Adrenal gland (tissue), 12 donors: ENCODE data around the gene NRXN3. TPM values are rescaled to one million over a fixed set of nuclear protein-coding genes. Genes with fewer than 3 reads are reported as not detected.

Experiments
- DNase-seq, 7 donors: peaks; one replicate each; pipeline ENCODE4 v3.0.0-alpha.2; 2019 to 2020
- H3K27ac ChIP-seq, 5 donors: fragments of 200-600 bp; sonication (generic) in 4 of 5; 1 replicate in 3 of 5; 2 replicates in 2 of 5; pipeline versions ENCODE4 v1.5.1 to v1.8.0; 2016 to 2020; ENCODE audit warnings: mild to moderate bottlenecking in 1 of 5
- H3K27me3 ChIP-seq: fragments of 200-600 bp; 2 replicates; pipeline ENCODE4 v1.8.0; 2021
- H3K36me3 ChIP-seq, 2 donors: fragments of 200-600 bp; replicated peaks in 1 of 2; 1 replicate in 1 of 2; 2 replicates in 1 of 2; pipeline versions ENCODE4 v1.5.1 to v1.8.0; 2018 to 2022
- H3K4me1 ChIP-seq, 2 donors: fragments of 200-600 bp; replicated peaks in 1 of 2; 1 replicate in 1 of 2; 2 replicates in 1 of 2; pipeline versions ENCODE4 v1.5.1 to v1.8.0; 2018 to 2021
- H3K4me3 ChIP-seq, 4 donors: fragments of 200-600 bp; sonication (generic) in 3 of 4; one replicate each; pipeline ENCODE4 v1.5.1; 2016 to 2018
- H3K9me3 ChIP-seq, 3 donors: fragments of 200-600 bp; sonication (generic) in 1 of 3; replicated peaks in 1 of 3; 1 replicate in 2 of 3; 2 replicates in 1 of 3; pipeline versions ENCODE4 v1.5.1 to v1.8.0; 2016 to 2021
- CTCF ChIP-seq, 6 experiments: fragments of 450-650 bp in 4 of 6; fragments of 200-600 bp in 2 of 6; sonication (generic) in 1 of 6; IDR thresholded peaks; 1 replicate in 5 of 6; 2 replicates in 1 of 6; pipeline versions ENCODE4 v1.5.1 to v1.8.0; 2016 to 2021; ENCODE audit warnings: antibody characterized with exemption in 6 of 6, mild to moderate bottlenecking in 2 of 6, moderate library complexity in 1 of 6
- POLR2A ChIP-seq, 2 donors: fragments of 450-650 bp; IDR thresholded peaks; one replicate each; pipeline ENCODE4 v1.6.1; 2017; ENCODE audit warnings: antibody characterized with exemption in 2 of 2, mild to moderate bottlenecking in 2 of 2, moderate library complexity in 1 of 2
- WGBS, 4 donors: extraction: QIAGEN DNeasy Blood & Tissue Kit in 2 of 4; methylation state at CpG; one replicate each; pipeline versions ENCODE4 v1.1.5 to v1.1.7; 2013 to 2017; 5-methylcytosine and 5-hydroxymethylcytosine counted together
- intact Hi-C, 2 donors: fragments of 100-400 bp; cut with DNase I; formaldehyde crosslinking; loops; one replicate each; pipeline versions ENCODE4 v1.14.1 to v1.15.0; 2022 to 2023
- polyA plus RNA-seq, 3 donors: library from polyadenylated mRNA; stranded (reverse); fragments of 200-250 nt in 2 of 3; fragments of 350-450 nt in 1 of 3; fragmentation: Illumina TruSeq in 1 of 3; extraction: RNeasy Lipid Tissue Mini Kit (QIAGEN cat#74804) in 1 of 3; gene quantifications; one replicate each; pipeline ENCODE4 v1.2.3, GENCODE V29; 2013 to 2014
- total RNA-seq, 9 donors: library from RNA; depleted of rRNA in 4 of 9; stranded (reverse); fragments of >200 nt in 4 of 9; fragments of 120-200 nt in 1 of 9; fragmentation: NEBNext Ultra II Directional in 1 of 9; extraction: Animal tissue kit (Norgen Biotek cat#: 25700) in 1 of 9; gene quantifications; one replicate each; pipeline versions ENCODE4 v1.1.0 to v1.2.4, GENCODE V29; 2013 to 2023
- donor health status: healthy with polysubstance abuse.
- donor health status: Bipolar disorder and iron deficiency.
- donor health status: DM: yes; HTN: yes; CAD: no.
- donor health status: DM: no; HTN: no; CAD: no.
- donor health status: DM: no; HTN: no; CAD: no.
- donor health status: DM: yes; HTN: yes; CAD: no.

The NRXN3 gene
- total and polyA plus RNA-seq, 12 donors, result 0.09 to 8.5 (median 1.6) TPM

- no peak for DNase-seq
- 78 to 84% (median 80%) methylated on average over 2 of the region's 2 CpGs for WGBS, 4 donors
- Histone ChIP-seq H3K4me1 (no peaks in the 10 kb centered on the region), H3K27me3 (no peaks in the 10 kb centered on the region), H3K9me3 (no peaks in the 10 kb centered on the region), H3K27ac (no peak overlapping the region), H3K36me3 (no peaks in the 10 kb centered on the region), H3K4me3 (no peak overlapping the region)
- TF ChIP-seq CTCF (IDR thresholded peaks at IDR 0.05) (no peak), POLR2A (IDR thresholded peaks at IDR 0.05) (no peak)
- intact Hi-C loops, result no loop called here
Measured at GRCh38 chr14:78849952-78850351, 679.8 kb downstream of the NRXN3 start.

- no peak overlapping the region for H3K4me3 ChIP-seq
- no peaks in the 10 kb centered on the region for H3K4me1 ChIP-seq
- H3K9me3 ChIP-seq, result no peaks in the 10 kb centered on the region
- no peaks in the 10 kb centered on the region for H3K27me3 ChIP-seq
- TF ChIP-seq CTCF (IDR thresholded peaks at IDR 0.05) (no peak), POLR2A (IDR thresholded peaks at IDR 0.05) (no peak)
- WGBS, 4 donors, result 58 to 68% (median 65%) methylated on average over 3 of the region's 3 CpGs
- intact Hi-C loops, result no loop called here
- DNase-seq, result no peak
- no peaks in the 10 kb centered on the region for H3K36me3 ChIP-seq
- no peak overlapping the region for H3K27ac ChIP-seq
Measured at GRCh38 chr14:78851189-78851588, 681.0 kb downstream of the NRXN3 start.

- intact Hi-C loops, result no loop called here
- Histone ChIP-seq H3K27ac (no peak overlapping the region), H3K9me3 (no peaks in the 10 kb centered on the region), H3K36me3 (no peaks in the 10 kb centered on the region), H3K4me3 (no peak overlapping the region), H3K4me1 (no peaks in the 10 kb centered on the region), H3K27me3 (no peaks in the 10 kb centered on the region)
- no peak for TF ChIP-seq POLR2A (IDR thresholded peaks at IDR 0.05)
- TF ChIP-seq CTCF (IDR thresholded peaks at IDR 0.05), result no peak
- WGBS, 4 donors, result 37 to 57% (median 46%) methylated on average over 1 of the region's 1 CpG
- DNase-seq, result no peak
Measured at GRCh38 chr14:78852040-78852439, 681.9 kb downstream of the NRXN3 start.

GRCh38 chr14:78857974-78858373, 687.8 kb downstream of the NRXN3 start:
- Histone ChIP-seq H3K36me3 (no peaks in the 10 kb centered on the region), H3K4me3 (no peak overlapping the region), H3K4me1 (no peaks in the 10 kb centered on the region), H3K9me3 (no peaks in the 10 kb centered on the region), H3K27ac (no peak overlapping the region), H3K27me3 (no peaks in the 10 kb centered on the region)
- no peak for TF ChIP-seq CTCF (IDR thresholded peaks at IDR 0.05)
- TF ChIP-seq POLR2A (IDR thresholded peaks at IDR 0.05), result no peak
- 54 to 71% (median 60%) methylated on average over 4 of the region's 4 CpGs for WGBS, 4 donors
- DNase-seq, result no peak
- intact Hi-C loops, result no loop called here
